H1 (cell line): ENCODE data around the gene CEP120. TPM values are rescaled to one million over a fixed set of nuclear protein-coding genes. Genes with fewer than 3 reads are reported as not detected.

Experiments used
- CTCF ChIA-PET: fragments of 300-600 bp; sonication (Branson Sonifier 250); formaldehyde crosslinking; loops from one replicate; lab custom pipeline; 2021; ENCODE audit not compliant: partially characterized antibody; lab: Charles Lee
- POLR2A ChIA-PET: fragments of 300-600 bp; sonication (Branson Sonifier 250); formaldehyde crosslinking; loops from one replicate; lab custom pipeline; 2021; ENCODE audit warnings: inconsistent platforms; ENCODE audit not compliant: partially characterized antibody; lab: Charles Lee
- DNase-seq, 2 experiments: peaks; one replicate each; pipeline versions ENCODE4 v3.0.0 to v3.0.0-alpha.2; 2010 to 2022; ENCODE audit warnings: low spot score in 2 of 2, low read depth in 1 of 2, mixed read lengths in 1 of 2
- FAIRE-seq: peaks from 2 replicates; lab custom pipeline; 2011; peaks lifted over from hg19 to GRCh38; lab: Jason Lieb, UNC
- H2AFZ ChIP-seq: 2 replicates; pipeline ENCODE4 v1.8.1; 2012; ENCODE audit warnings: low read length, inconsistent platforms
- H2AK5ac ChIP-seq: 2 replicates; pipeline ENCODE4 v1.6.1; 2013; ENCODE audit warnings: low read depth, low read length
- H2BK120ac ChIP-seq: replicated peaks from 2 replicates; pipeline ENCODE3; 2013; ENCODE audit warnings: low read depth, low read length, inconsistent platforms
- H2BK12ac ChIP-seq: 2 replicates; pipeline ENCODE4 v1.6.1; 2013; ENCODE audit warnings: low read depth, low read length
- H2BK15ac ChIP-seq: 2 replicates; pipeline ENCODE4 v1.6.1; 2013; ENCODE audit warnings: low read length
- H2BK20ac ChIP-seq: 2 replicates; pipeline ENCODE4 v1.6.1; 2013; ENCODE audit warnings: low read length
- H2BK5ac ChIP-seq: 2 replicates; pipeline ENCODE4 v1.6.1; 2013; ENCODE audit warnings: low read depth, low read length
- H3K14ac ChIP-seq: 2 replicates; pipeline ENCODE4 v1.6.1; 2013; ENCODE audit warnings: inconsistent platforms; ENCODE audit not compliant: insufficient read length
- H3K18ac ChIP-seq: 2 replicates; pipeline ENCODE4 v1.6.1; 2013; ENCODE audit warnings: low read length; ENCODE audit errors: extremely low read depth
- H3K23ac ChIP-seq: 2 replicates; pipeline ENCODE4 v1.6.1; 2013; ENCODE audit warnings: inconsistent platforms; ENCODE audit not compliant: insufficient read length
- H3K23me2 ChIP-seq: 2 replicates; pipeline ENCODE4 v1.6.1; 2013; ENCODE audit warnings: low read depth, low read length
- H3K27ac ChIP-seq: 2 replicates; pipeline ENCODE4 v1.6.1; 2011; ENCODE audit warnings: low read depth, low read length, inconsistent platforms
- H3K27me3 ChIP-seq, 4 experiments: replicated peaks in 1 of 4; 1 replicate in 1 of 4; 2 replicates in 3 of 4; pipeline versions ENCODE4 v1.6.1 to v1.8.1; 2011 to 2013; ENCODE audit warnings: low read length in 3 of 4, mild to moderate bottlenecking in 3 of 4, inconsistent platforms in 2 of 4, mixed read lengths in 2 of 4, moderate library complexity in 1 of 4; ENCODE audit not compliant: control insufficient read depth in 3 of 4, insufficient read depth in 3 of 4; ENCODE audit errors: extremely low read depth in 1 of 4
- H3K36me3 ChIP-seq, 4 experiments: 2 replicates each; pipeline versions ENCODE4 v1.6.1 to v1.8.1; 2011 to 2013; ENCODE audit warnings: mild to moderate bottlenecking in 4 of 4, low read length in 3 of 4, moderate library complexity in 2 of 4, control low read depth in 1 of 4, inconsistent platforms in 1 of 4; ENCODE audit not compliant: insufficient read depth in 4 of 4, control insufficient read depth in 2 of 4
- H3K4ac ChIP-seq: replicated peaks from 2 replicates; pipeline ENCODE3; 2013; ENCODE audit warnings: low read length, low read depth, mixed read lengths, inconsistent platforms; ENCODE audit not compliant: insufficient read length
- H3K4me1 ChIP-seq, 4 experiments: replicated peaks in 1 of 4; 1 replicate in 1 of 4; 2 replicates in 3 of 4; pipeline versions ENCODE4 v1.6.1 to v1.8.1; 2011 to 2013; ENCODE audit warnings: low read length in 3 of 4, inconsistent platforms in 2 of 4, mixed read lengths in 1 of 4; ENCODE audit not compliant: insufficient read depth in 4 of 4, control insufficient read depth in 3 of 4
- H3K4me2 ChIP-seq, 2 experiments: 2 replicates each; pipeline versions ENCODE4 v1.6.1 to v1.8.1; 2011 to 2013; ENCODE audit warnings: low read depth in 2 of 2, low read length in 2 of 2, control low read depth in 1 of 2, inconsistent platforms in 1 of 2, mild to moderate bottlenecking in 1 of 2; ENCODE audit not compliant: insufficient read depth in 1 of 2
- H3K4me3 ChIP-seq, 4 experiments: fragments of 200-600, 300-600 bp in 1 of 4; sonication (generic), shearing (Covaris generic), sonication (Bioruptor Twin) in 1 of 4; 2 replicates each; pipeline versions ENCODE4 v1.5.1 to v1.8.1; 2011 to 2016; ENCODE audit warnings: low read length in 4 of 4, low read depth in 3 of 4, control low read depth in 2 of 4, inconsistent platforms in 2 of 4, mild to moderate bottlenecking in 2 of 4, mixed read lengths in 1 of 4, moderate library complexity in 1 of 4; ENCODE audit not compliant: insufficient read depth in 2 of 4; ENCODE audit errors: extremely low read depth in 1 of 4
- H3K56ac ChIP-seq: replicated peaks from 2 replicates; pipeline ENCODE3; 2013; ENCODE audit warnings: low read depth, mild to moderate bottlenecking, mixed read lengths, low read length, inconsistent platforms; ENCODE audit not compliant: insufficient read length
- H3K79me1 ChIP-seq: 2 replicates; pipeline ENCODE4 v1.6.1; 2013; ENCODE audit warnings: low read depth, low read length, control low read depth
- H3K79me2 ChIP-seq, 2 experiments: 2 replicates each; pipeline versions ENCODE4 v1.6.1 to v1.8.1; 2012 to 2013; ENCODE audit warnings: low read length in 2 of 2, mild to moderate bottlenecking in 2 of 2, inconsistent platforms in 1 of 2; ENCODE audit not compliant: insufficient read depth in 2 of 2, control insufficient read depth in 1 of 2
- H3K9ac ChIP-seq, 4 experiments: replicated peaks in 1 of 4; 1 replicate in 1 of 4; 2 replicates in 3 of 4; pipeline versions ENCODE4 v1.6.1 to v1.8.1; 2011 to 2013; ENCODE audit warnings: low read depth in 3 of 4, low read length in 3 of 4, control low read depth in 2 of 4, mild to moderate bottlenecking in 2 of 4, moderate library complexity in 2 of 4, inconsistent platforms in 1 of 4; ENCODE audit errors: extremely low read depth in 1 of 4
- H3K9me3 ChIP-seq, 2 experiments: 2 replicates each; pipeline versions ENCODE4 v1.6.1 to v1.8.1; 2012 to 2013; ENCODE audit warnings: mild to moderate bottlenecking in 2 of 2, moderate library complexity in 2 of 2, control low read depth in 1 of 2, inconsistent platforms in 1 of 2, low read depth in 1 of 2, low read length in 1 of 2, mixed read lengths in 1 of 2; ENCODE audit not compliant: insufficient read depth in 2 of 2
- H4K20me1 ChIP-seq, 2 experiments: replicated peaks in 1 of 2; 2 replicates each; pipeline versions ENCODE3 to v1.8.1; 2011 to 2013; ENCODE audit warnings: inconsistent platforms in 2 of 2, low read length in 2 of 2, mild to moderate bottlenecking in 1 of 2; ENCODE audit not compliant: insufficient read depth in 2 of 2, control insufficient read depth in 1 of 2
- H4K5ac ChIP-seq: 2 replicates; pipeline ENCODE4 v1.6.1; 2013; ENCODE audit warnings: low read length, low read depth, mixed read lengths, inconsistent platforms; ENCODE audit not compliant: insufficient read length
- H4K8ac ChIP-seq: 2 replicates; pipeline ENCODE4 v1.8.0; 2013; ENCODE audit warnings: mild to moderate bottlenecking, moderate library complexity, low read length, inconsistent platforms; ENCODE audit not compliant: insufficient read depth; ENCODE audit errors: extremely low read depth
- H4K91ac ChIP-seq: replicated peaks from 2 replicates; pipeline ENCODE3; 2013; ENCODE audit warnings: low read length, mixed read lengths, inconsistent platforms; ENCODE audit not compliant: insufficient read length
- CBX8 ChIP-seq: fragments of 300-800, 300-1000 bp; sonication (generic); IDR thresholded peaks from 2 replicates; pipeline ENCODE4 v1.7.1; 2016; ENCODE audit warnings: low read depth, low read length, borderline replicate concordance
- POU5F1 ChIP-seq: IDR thresholded peaks from 2 replicates; pipeline ENCODE4 v1.6.1; 2011; ENCODE audit warnings: low read depth, mild to moderate bottlenecking, low read length, moderate library complexity
- RFX5 ChIP-seq: IDR thresholded peaks from 2 replicates; pipeline ENCODE4 v1.6.1; 2011; ENCODE audit warnings: low read depth, low read length, improper control_type of control experiment, borderline replicate concordance
- RXRA ChIP-seq: IDR thresholded peaks from 2 replicates; pipeline ENCODE4 v1.6.1; 2011; ENCODE audit warnings: low read depth, mild to moderate bottlenecking, low read length, moderate library complexity; ENCODE audit not compliant: insufficient read depth
- SAP30 ChIP-seq: fragments of 300-600 bp; sonication (generic); IDR thresholded peaks from 2 replicates; pipeline ENCODE4 v1.7.1; 2012; ENCODE audit warnings: low read length, moderate library complexity, mild to moderate bottlenecking, inconsistent platforms; ENCODE audit not compliant: insufficient read depth, insufficient replicate concordance
- SP1 ChIP-seq: IDR thresholded peaks from 2 replicates; pipeline ENCODE4 v1.6.1; 2011; ENCODE audit warnings: low read depth, low read length
- TAF1 ChIP-seq: IDR thresholded peaks from 2 replicates; pipeline ENCODE4 v1.6.1; 2011; ENCODE audit warnings: mild to moderate bottlenecking, low read depth, low read length
- YY1 ChIP-seq: IDR thresholded peaks from 2 replicates; pipeline ENCODE4 v1.6.1; 2011; ENCODE audit warnings: low read depth, mild to moderate bottlenecking, low read length
- ZNF274 ChIP-seq: IDR thresholded peaks from 2 replicates; pipeline ENCODE4 v1.7.0; 2012; ENCODE audit warnings: low read length, borderline replicate concordance; ENCODE audit errors: extremely low read depth
- WGBS, 2 experiments: shearing (Covaris generic) in 1 of 2; methylation state at CpG; one replicate each; pipeline versions ENCODE4 v1.1.6 to v1.1.7; 2013 to 2015; ENCODE audit warnings: low lambda C conversion rate in 2 of 2, mixed read lengths in 2 of 2, inconsistent platforms in 1 of 2, low coverage in 1 of 2, missing lambda C conversion rate in 1 of 2; ENCODE audit not compliant: insufficient replicate concordance in 2 of 2, insufficient coverage in 1 of 2, insufficient read length in 1 of 2; ENCODE audit errors: extremely low coverage in 1 of 2, missing lambda C conversion rate in 1 of 2; 5-methylcytosine and 5-hydroxymethylcytosine counted together
- polyA plus RNA-seq, 7 experiments: library from polyadenylated mRNA; depleted of rRNA in 3 of 7; stranded (reverse) in 5 of 7; unstranded in 2 of 7; fragments of >200 nt in 5 of 7; fragments of 200-250 nt in 2 of 7; gene quantifications; 1 replicate in 5 of 7; 2 replicates in 1 of 7; 4 replicates in 1 of 7; pipeline versions ENCODE4 v1.2.1 to v1.2.3, GENCODE V29; 2011 to 2013; ENCODE audit warnings: missing spikeins in 2 of 7, mixed read lengths in 2 of 7
- total RNA-seq: library from RNA; stranded (reverse); fragmentation: NEBNext Ultra II Directional; extraction: Animal tissue kit (Norgen Biotek cat#: 25700); gene quantifications from 2 replicates; pipeline ENCODE4 v1.2.1, GENCODE V29; 2021
- TF ChIP-seq, protein P1 (sequence below), 3 experiments: IDR thresholded peaks; 1 replicate in 2 of 3; 2 replicates in 1 of 3; pipeline versions ENCODE4 v1.5.1 to v1.6.1; 2011; ENCODE audit warnings: low read length in 3 of 3, mild to moderate bottlenecking in 3 of 3, inconsistent platforms in 2 of 3, low read depth in 1 of 3, moderate library complexity in 1 of 3; ENCODE audit not compliant: insufficient read depth in 1 of 3; ENCODE audit errors: control extremely low read depth in 1 of 3

Gene CEP120
- total and polyA plus RNA-seq, 2 of the 8 experiments (the other 6 are each of a cell fraction or from before 2014, with no cell fraction given), result 9.3 to 17.9 TPM

DNA sequence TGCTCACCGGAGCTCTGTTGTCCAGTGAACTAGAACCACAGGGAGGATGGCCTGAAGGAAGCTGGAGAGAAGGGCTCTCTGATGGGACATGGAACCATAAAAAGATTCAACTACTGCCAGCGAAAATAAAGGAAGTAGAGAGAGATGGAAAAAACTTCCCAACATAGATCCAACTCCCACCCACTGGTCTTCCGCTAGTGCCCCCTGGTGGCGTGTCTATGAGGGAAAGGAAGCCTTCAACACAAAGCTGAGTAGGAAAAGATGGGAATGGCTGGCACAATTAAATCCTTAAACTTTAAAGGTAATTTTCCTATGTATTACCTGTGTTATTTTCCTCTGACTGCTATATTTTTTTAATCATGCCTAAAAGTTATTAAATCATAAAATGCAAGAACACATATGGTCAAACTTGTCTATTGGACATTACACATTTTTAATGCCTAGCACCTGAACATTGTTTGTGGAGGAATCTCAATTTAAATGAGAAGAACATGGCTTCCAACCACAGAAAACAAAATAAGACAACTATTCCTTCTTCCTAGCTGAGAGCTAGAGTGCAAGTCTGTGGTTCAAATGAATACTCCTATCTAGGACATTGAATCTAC lies 51.5 kb downstream of the CEP120 start:
- Histone ChIP-seq H2BK20ac (no peak overlapping the region), H3K79me2 (no peaks in the 10 kb centered on the region), H2AK5ac (no peak overlapping the region), H3K9me3 (no peaks in the 10 kb centered on the region), H3K27ac (no peak overlapping the region), H3K18ac (no peak overlapping the region), H2BK120ac (no peak overlapping the region), H3K23me2 (no peaks in the 10 kb centered on the region), H4K5ac (no peak overlapping the region), H2BK12ac (no peak overlapping the region), H4K91ac (no peak overlapping the region), H3K4me2 (no peak overlapping the region), H3K23ac (no peak overlapping the region), H2BK5ac (no peak overlapping the region), H3K56ac (no peak overlapping the region), H3K4ac (no peak overlapping the region), H3K4me1 (no peaks in the 10 kb centered on the region), H3K27me3 (no peaks in the 10 kb centered on the region), H2AFZ (no peak overlapping the region), H3K79me1 (no peaks in the 10 kb centered on the region), H3K14ac (no peak overlapping the region), H4K20me1 (no peaks in the 10 kb centered on the region), H4K8ac (no peak overlapping the region), H3K9ac (no peak overlapping the region), H3K4me3 (no peak overlapping the region), H3K36me3 (peaks cover 0 to 22% (median 7%) of the 10 kb centered on the region in 4 experiments; a peak in 4 of 8 replicates), H2BK15ac (no peak overlapping the region)
- 67% methylated on average over 4 of the region's 4 CpGs; no CpG with 5 or more reads in 1 of the 2 experiments for WGBS, 2 experiments
- FAIRE-seq, result peak; percentile 87
- ChIA-PET POLR2A (no interaction called here), CTCF (interaction anchor here (0.6 to 3.8 kb wide), 33 partner anchors 9 to 1196 kb away, joined by 3 to 13 read pairs (median 3); partner anchors contain the start of gene CEP120)
- peak; percentile 2 to 88 for DNase-seq
- TF ChIP-seq SP1 (no peak), RFX5 (no peak), CBX8 (no peak), RXRA (no peak), TAF1 (no peak), ZNF274 (no peak), YY1 (no peak), SAP30 (no peak), POU5F1 (no peak)
- TF ChIP-seq, protein P1, sequence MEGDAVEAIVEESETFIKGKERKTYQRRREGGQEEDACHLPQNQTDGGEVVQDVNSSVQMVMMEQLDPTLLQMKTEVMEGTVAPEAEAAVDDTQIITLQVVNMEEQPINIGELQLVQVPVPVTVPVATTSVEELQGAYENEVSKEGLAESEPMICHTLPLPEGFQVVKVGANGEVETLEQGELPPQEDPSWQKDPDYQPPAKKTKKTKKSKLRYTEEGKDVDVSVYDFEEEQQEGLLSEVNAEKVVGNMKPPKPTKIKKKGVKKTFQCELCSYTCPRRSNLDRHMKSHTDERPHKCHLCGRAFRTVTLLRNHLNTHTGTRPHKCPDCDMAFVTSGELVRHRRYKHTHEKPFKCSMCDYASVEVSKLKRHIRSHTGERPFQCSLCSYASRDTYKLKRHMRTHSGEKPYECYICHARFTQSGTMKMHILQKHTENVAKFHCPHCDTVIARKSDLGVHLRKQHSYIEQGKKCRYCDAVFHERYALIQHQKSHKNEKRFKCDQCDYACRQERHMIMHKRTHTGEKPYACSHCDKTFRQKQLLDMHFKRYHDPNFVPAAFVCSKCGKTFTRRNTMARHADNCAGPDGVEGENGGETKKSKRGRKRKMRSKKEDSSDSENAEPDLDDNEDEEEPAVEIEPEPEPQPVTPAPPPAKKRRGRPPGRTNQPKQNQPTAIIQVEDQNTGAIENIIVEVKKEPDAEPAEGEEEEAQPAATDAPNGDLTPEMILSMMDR (IDR thresholded peaks at IDR 0.05; ENCODE audit: control extremely low read depth in 1 of 3, insufficient read depth in 1 of 3, low read depth in 1 of 3, low read length in 3 of 3), result peak; percentile 46 to 70 (median 65)
